Measurements from ENCODE around the gene LEMD2.

LEMD2 gene

DNA sequence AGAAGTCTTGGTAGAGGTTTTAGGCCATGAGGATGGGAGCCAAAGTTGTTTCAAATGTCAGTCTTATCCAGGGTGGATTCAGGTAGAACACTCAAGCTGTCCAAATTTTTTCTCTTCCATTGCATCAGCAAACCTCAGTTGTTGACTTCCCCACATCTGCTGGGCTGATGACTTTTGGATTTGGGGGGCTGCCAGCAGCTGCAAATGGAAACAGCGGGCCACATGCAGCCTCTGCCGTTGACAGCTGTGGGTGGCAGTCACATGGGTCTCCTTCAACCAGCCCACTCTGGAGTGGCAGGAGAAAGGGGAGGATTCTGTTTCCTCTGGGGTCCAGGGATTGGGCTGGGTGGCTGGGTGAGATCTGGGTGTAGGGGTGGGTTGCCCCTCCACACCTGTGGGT is 20.7 kb upstream of the LEMD2 start:
- H3K27ac ChIP-seq (ENCODE audit: low read depth, low read length, poor library complexity, severe bottlenecking): no peak overlapping the region
- no peaks in the 10 kb centered on the region for H3K27me3 ChIP-seq (ENCODE audit: insufficient read depth, low read length)

DNA sequence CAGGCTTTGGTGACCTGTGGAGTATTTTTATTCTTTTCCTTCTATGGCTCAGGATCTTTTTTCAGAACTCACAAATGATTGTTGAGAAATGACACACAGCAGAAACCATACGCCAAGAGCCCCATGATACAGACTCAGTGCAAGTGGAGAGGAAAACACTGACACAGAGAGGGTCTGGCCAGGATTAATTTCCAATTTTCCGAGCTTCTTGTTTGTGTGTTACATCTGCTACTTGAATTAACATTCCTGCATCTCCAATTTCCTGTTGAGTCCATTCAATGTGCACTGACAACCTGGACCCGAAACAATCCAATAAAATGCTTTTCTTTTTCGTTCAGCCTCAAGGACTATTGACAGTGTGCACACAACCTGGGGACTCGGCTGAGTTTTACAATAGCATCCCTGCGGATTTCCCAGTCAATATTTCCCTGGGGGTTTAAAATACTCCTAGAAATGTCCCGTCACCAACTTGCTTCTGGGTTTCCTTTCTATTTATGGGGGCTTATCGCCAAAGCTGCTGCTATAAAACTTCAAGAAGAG is 19.8 kb upstream of the LEMD2 start:
- TF ChIP-seq, protein P1, sequence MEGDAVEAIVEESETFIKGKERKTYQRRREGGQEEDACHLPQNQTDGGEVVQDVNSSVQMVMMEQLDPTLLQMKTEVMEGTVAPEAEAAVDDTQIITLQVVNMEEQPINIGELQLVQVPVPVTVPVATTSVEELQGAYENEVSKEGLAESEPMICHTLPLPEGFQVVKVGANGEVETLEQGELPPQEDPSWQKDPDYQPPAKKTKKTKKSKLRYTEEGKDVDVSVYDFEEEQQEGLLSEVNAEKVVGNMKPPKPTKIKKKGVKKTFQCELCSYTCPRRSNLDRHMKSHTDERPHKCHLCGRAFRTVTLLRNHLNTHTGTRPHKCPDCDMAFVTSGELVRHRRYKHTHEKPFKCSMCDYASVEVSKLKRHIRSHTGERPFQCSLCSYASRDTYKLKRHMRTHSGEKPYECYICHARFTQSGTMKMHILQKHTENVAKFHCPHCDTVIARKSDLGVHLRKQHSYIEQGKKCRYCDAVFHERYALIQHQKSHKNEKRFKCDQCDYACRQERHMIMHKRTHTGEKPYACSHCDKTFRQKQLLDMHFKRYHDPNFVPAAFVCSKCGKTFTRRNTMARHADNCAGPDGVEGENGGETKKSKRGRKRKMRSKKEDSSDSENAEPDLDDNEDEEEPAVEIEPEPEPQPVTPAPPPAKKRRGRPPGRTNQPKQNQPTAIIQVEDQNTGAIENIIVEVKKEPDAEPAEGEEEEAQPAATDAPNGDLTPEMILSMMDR (IDR thresholded peaks at IDR 0.05; ENCODE audit: low read length): no peak
- TF ChIP-seq EZH2 (IDR thresholded peaks at IDR 0.05; ENCODE audit: borderline replicate concordance, low read length): no peak
- H2AFZ ChIP-seq (ENCODE audit: low read length): no peak overlapping the region
- no peak overlapping the region for H3K4me3 ChIP-seq (ENCODE audit: low read depth, low read length, poor library complexity, severe bottlenecking)
- no peaks in the 10 kb centered on the region for H3K27me3 ChIP-seq (ENCODE audit: insufficient read depth, low read length)
- H3K9me3 ChIP-seq (ENCODE audit: low read length): no peaks in the 10 kb centered on the region
- H3K27ac ChIP-seq (ENCODE audit: low read depth, low read length, poor library complexity, severe bottlenecking): no peak overlapping the region
- no peaks in the 10 kb centered on the region for H4K20me1 ChIP-seq (ENCODE audit: insufficient read depth, low read length)
- no peak overlapping the region for H3K4me2 ChIP-seq (ENCODE audit: low read length)
- H3K4me1 ChIP-seq (ENCODE audit: insufficient read depth, low read length, severe bottlenecking): no peaks in the 10 kb centered on the region
- H3K36me3 ChIP-seq (ENCODE audit: insufficient read depth, low read length): no peaks in the 10 kb centered on the region
- H3F3A ChIP-seq (ENCODE audit: insufficient read depth, low read length): no peaks in the 10 kb centered on the region
- H3K9ac ChIP-seq (ENCODE audit: low read length): no peak overlapping the region
- H3K79me2 ChIP-seq (ENCODE audit: insufficient read depth, low read length): no peaks in the 10 kb centered on the region
- H3K9me2 ChIP-seq (ENCODE audit: low read depth, low read length): no peaks in the 10 kb centered on the region

More for the DNA sequence above, 20.7 kb upstream of the LEMD2 start:
- Histone ChIP-seq H3K4me1 (ENCODE audit: insufficient read depth, low read length, severe bottlenecking) (no peaks in the 10 kb centered on the region), H3K9ac (ENCODE audit: low read length) (no peak overlapping the region), H3K9me3 (ENCODE audit: low read length) (no peaks in the 10 kb centered on the region), H3K4me3 (ENCODE audit: low read depth, low read length, poor library complexity, severe bottlenecking) (no peak overlapping the region), H3K4me2 (ENCODE audit: low read length) (no peak overlapping the region), H3K9me2 (ENCODE audit: low read depth, low read length) (no peaks in the 10 kb centered on the region), H4K20me1 (ENCODE audit: insufficient read depth, low read length) (no peaks in the 10 kb centered on the region), H3K36me3 (ENCODE audit: insufficient read depth, low read length) (no peaks in the 10 kb centered on the region), H3F3A (ENCODE audit: insufficient read depth, low read length) (no peaks in the 10 kb centered on the region), H2AFZ (ENCODE audit: low read length) (no peak overlapping the region), H3K79me2 (ENCODE audit: insufficient read depth, low read length) (no peaks in the 10 kb centered on the region)
- no peak for TF ChIP-seq EZH2 (IDR thresholded peaks at IDR 0.05; ENCODE audit: borderline replicate concordance, low read length)
- TF ChIP-seq, protein P1 (IDR thresholded peaks at IDR 0.05; ENCODE audit: low read length): no peak

DNA sequence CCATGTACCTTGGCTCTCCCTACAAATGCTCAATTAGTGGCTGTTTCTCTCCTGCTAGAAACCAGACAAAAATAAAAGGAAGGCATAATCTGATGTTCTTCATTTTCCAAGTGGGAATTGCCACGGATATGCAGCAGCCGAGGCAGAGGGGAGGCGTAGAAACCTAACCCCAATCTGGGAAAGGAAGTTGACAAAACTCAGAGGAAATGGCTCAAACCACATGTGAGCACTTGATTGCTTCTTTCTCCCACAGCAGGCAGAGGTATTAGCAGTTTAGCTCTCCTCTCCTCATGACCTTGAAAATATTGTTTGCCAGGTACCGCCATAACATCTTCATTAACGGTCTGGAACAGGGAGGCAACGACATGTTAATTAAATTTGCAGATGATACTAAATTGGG is 18.7 kb upstream of the LEMD2 start:
- no peak overlapping the region for H3K27ac ChIP-seq (ENCODE audit: low read depth, low read length, poor library complexity, severe bottlenecking)
- TF ChIP-seq, protein P1 (IDR thresholded peaks at IDR 0.05; ENCODE audit: low read length): no peak
- TF ChIP-seq EZH2 (IDR thresholded peaks at IDR 0.05; ENCODE audit: borderline replicate concordance, low read length): no peak
- no peak overlapping the region for H3K9ac ChIP-seq (ENCODE audit: low read length)
- no peak overlapping the region for H2AFZ ChIP-seq (ENCODE audit: low read length)
- H3K27me3 ChIP-seq (ENCODE audit: insufficient read depth, low read length): no peaks in the 10 kb centered on the region
- H3K4me3 ChIP-seq (ENCODE audit: low read depth, low read length, poor library complexity, severe bottlenecking): no peak overlapping the region
- H3K36me3 ChIP-seq (ENCODE audit: insufficient read depth, low read length): no peaks in the 10 kb centered on the region
- no peaks in the 10 kb centered on the region for H3F3A ChIP-seq (ENCODE audit: insufficient read depth, low read length)
- H3K9me3 ChIP-seq (ENCODE audit: low read length): no peaks in the 10 kb centered on the region
- no peaks in the 10 kb centered on the region for H3K9me2 ChIP-seq (ENCODE audit: low read depth, low read length)
- H4K20me1 ChIP-seq (ENCODE audit: insufficient read depth, low read length): no peaks in the 10 kb centered on the region
- no peak overlapping the region for H3K4me2 ChIP-seq (ENCODE audit: low read length)
- no peaks in the 10 kb centered on the region for H3K79me2 ChIP-seq (ENCODE audit: insufficient read depth, low read length)
- H3K4me1 ChIP-seq (ENCODE audit: insufficient read depth, low read length, severe bottlenecking): no peaks in the 10 kb centered on the region

Measured in OCI-LY1 (cell line).